Measurements from ENCODE around the gene TECR. TPM values are rescaled to one million over a fixed set of nuclear protein-coding genes. Genes with fewer than 3 reads are reported as not detected.
A peak's percentile ranks its signal among the peaks of the same experiment; 100 is the strongest.

The TECR gene
- total and polyA plus RNA-seq, 7 donors = 77.8 to 209 (median 136) TPM

DNA sequence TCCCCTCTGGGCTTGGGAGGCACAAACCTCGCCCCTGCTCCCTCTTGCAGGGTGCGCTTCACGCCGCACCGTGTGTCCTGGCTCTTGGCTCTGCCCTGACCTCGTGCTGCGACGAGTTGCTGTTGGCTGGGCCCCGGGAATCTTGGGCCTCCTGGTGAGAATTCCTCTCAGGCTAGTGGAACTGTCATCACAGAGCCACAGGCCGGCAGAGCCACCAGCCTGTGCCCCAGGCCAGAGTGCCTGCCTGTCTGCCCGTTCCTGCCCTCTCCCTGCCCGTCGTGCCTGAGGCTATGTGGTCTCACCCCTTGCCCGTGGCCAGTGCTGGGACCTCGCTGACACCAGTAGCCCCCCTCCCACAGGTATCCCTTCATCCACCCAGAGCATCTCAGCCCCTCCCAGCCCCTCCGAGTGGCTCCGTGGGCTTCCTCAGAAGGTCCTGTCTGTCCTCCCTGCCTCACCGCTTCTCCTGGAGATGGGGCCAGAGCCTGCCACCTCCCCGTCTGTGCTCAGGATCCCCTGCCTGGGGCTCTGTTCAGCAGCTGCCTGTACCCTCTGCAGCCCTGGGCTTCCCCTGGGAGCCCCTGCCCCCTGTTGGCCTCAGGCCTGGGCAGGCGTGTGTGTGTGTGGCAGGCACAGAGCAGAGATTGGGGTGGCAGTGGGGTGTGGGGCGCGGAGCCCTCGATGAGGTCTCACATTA, 29.1 kb downstream of the TECR start:
- ATAC-seq = peak in 3 of 4 donors; percentile 10 to 18 (median 12)
- peak overlapping the region; percentile 74 for H3K4me3 ChIP-seq
- TF ChIP-seq, protein P1, sequence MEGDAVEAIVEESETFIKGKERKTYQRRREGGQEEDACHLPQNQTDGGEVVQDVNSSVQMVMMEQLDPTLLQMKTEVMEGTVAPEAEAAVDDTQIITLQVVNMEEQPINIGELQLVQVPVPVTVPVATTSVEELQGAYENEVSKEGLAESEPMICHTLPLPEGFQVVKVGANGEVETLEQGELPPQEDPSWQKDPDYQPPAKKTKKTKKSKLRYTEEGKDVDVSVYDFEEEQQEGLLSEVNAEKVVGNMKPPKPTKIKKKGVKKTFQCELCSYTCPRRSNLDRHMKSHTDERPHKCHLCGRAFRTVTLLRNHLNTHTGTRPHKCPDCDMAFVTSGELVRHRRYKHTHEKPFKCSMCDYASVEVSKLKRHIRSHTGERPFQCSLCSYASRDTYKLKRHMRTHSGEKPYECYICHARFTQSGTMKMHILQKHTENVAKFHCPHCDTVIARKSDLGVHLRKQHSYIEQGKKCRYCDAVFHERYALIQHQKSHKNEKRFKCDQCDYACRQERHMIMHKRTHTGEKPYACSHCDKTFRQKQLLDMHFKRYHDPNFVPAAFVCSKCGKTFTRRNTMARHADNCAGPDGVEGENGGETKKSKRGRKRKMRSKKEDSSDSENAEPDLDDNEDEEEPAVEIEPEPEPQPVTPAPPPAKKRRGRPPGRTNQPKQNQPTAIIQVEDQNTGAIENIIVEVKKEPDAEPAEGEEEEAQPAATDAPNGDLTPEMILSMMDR (IDR thresholded peaks at IDR 0.05) = no peak

DNA sequence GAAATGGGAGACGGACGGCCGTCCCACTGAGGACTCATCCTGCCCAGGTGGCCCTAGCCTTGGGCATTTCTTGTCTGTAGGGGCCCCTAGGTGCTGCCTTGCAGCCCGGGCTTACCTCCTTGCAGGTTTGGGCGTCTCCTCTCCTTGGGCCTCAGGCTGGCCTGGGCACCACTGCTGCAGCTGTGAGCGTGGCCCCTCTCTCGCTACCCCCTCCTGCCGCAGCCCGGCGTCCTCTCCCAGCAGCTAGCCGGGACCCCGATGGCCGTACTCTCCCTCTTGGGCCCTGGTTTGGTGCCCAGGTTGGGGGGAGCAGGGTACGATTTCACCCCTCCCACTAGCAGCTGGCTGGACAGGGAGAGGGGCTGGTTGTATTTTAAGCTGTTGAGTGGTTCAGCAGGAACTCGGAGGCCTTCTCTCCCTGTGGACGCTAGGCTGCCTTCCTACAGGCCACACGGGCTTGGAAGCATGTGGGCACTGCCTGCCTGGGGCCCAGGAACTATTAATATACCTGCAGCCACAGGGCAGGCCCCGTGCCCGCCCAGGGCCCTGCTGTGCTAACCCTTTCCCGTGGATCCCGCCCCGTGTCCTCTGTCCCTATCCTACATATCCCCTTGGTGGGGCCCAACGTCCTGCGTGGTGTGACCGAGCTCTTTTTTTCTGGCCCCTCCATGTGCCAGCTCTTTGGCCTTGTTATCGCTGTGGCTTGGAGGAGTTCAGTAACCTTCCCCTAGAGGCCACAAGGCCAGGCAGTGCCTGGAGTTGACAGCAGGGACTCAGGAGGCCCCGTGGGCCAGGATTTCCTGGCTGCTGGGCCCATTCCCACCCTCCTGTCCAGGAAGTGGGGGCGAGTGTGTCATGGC, 30.8 kb downstream of the TECR start:
- intact Hi-C loops (cut with DNase I) = loop anchor here in 1 of 2 donors (5.0 kb wide), 2 partner anchors 43 to 1408 kb away; partner anchors contain the start of genes DNAJB1, IER2 and STX10
- TF ChIP-seq, protein P1 (IDR thresholded peaks at IDR 0.05) = no peak
- Histone ChIP-seq H3K27me3 (ENCODE audit: insufficient read depth in 3 of 3, low read length in 2 of 3) (no peaks in the 10 kb centered on the region), H3K36me3 (ENCODE audit: insufficient read depth in 1 of 2, low read depth in 1 of 2) (peaks cover 0 to 9% of the 10 kb centered on the region in 2 donors), H3K4me1 (peaks cover 44% of the 10 kb centered on the region), H3K4me3 (peak overlapping the region; percentile 74), H3K27ac (peak overlapping the region; percentile 96), H3K9me3 (no peaks in the 10 kb centered on the region)
- 21 to 31% (median 24%) methylated on average over 26 to 28 of the region's 28 CpGs for WGBS, 3 donors
- peak; percentile 63 to 71 (median 67) for ATAC-seq
- DNase-seq = peak; percentile 68 to 90

More for the DNA sequence above, 29.1 kb downstream of the TECR start:
- Histone ChIP-seq H3K9me3 (no peaks in the 10 kb centered on the region), H3K36me3 (ENCODE audit: insufficient read depth in 1 of 2, low read depth in 1 of 2) (peaks cover 0 to 4% of the 10 kb centered on the region in 2 donors), H3K4me1 (peaks cover 51% of the 10 kb centered on the region), H3K27me3 (ENCODE audit: insufficient read depth in 3 of 3, low read length in 2 of 3) (no peaks in the 10 kb centered on the region), H3K27ac (peak overlapping the region; percentile 96)
- DNase-seq = peak; percentile 30 to 79
- intact Hi-C loops (cut with DNase I) = no loop called here
- WGBS, 3 donors = 25 to 32% (median 31%) methylated on average over 23 of the region's 23 CpGs

DNA sequence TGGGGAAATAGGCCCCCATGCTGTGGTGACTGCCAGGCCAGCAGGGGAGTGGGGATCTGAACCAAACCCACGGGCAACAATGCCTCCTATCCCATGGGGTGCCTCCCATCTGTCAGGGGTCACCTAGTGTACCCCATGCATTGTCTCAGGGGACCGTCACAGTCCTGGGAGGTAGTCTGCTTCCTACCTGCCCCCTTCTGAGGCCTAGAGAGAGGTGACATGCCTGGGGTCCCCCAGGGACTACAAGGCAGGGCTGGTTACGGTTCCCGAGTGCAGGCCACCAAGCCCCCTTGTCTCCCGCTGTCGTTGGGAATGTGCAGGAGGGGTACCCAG, 31.3 kb downstream of the TECR start:
- TF ChIP-seq, protein P1 (IDR thresholded peaks at IDR 0.05) = no peak
- Histone ChIP-seq H3K27ac (peak overlapping the region; percentile 96), H3K4me3 (peak overlapping the region; percentile 74), H3K27me3 (ENCODE audit: insufficient read depth in 3 of 3, low read length in 2 of 3) (no peaks in the 10 kb centered on the region), H3K36me3 (ENCODE audit: insufficient read depth in 1 of 2, low read depth in 1 of 2) (peaks cover 0 to 13% of the 10 kb centered on the region in 2 donors), H3K4me1 (peaks cover 42% of the 10 kb centered on the region), H3K9me3 (no peaks in the 10 kb centered on the region)
- WGBS, 3 donors = 36 to 60% (median 41%) methylated on average over 6 of the region's 6 CpGs
- intact Hi-C loops (cut with DNase I) = loop anchor here in 1 of 2 donors (5.0 kb wide), 2 partner anchors 43 to 1408 kb away; partner anchors contain the start of genes DNAJB1, IER2 and STX10
- ATAC-seq (no peak), DNase-seq (no peak)

DNA sequence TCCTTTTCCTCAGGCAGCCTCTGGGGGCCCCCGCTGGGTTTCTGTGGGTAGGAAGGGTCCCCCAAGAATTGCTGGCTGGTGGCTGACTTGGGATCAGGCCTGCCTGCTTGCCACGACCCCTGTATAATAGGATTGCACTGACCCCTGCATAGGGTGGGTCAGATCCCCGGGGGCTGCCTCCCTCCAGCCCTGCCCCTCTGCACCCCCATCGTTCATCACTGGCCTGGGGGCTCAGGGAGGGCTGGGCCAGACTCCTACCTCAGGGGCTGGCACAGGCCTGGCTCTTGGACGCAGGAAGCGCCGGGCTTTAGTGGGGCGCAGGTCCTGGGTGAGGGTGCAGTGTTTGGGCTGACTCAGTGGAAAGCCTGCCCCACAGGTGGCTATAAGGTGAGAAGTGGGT, 31.9 kb downstream of the TECR start:
- Histone ChIP-seq H3K27me3 (ENCODE audit: insufficient read depth in 3 of 3, low read length in 2 of 3) (no peaks in the 10 kb centered on the region), H3K9me3 (no peaks in the 10 kb centered on the region), H3K36me3 (ENCODE audit: insufficient read depth in 1 of 2, low read depth in 1 of 2) (peaks cover 0 to 18% of the 10 kb centered on the region in 2 donors), H3K4me1 (peaks cover 37% of the 10 kb centered on the region), H3K27ac (peak overlapping the region; percentile 96), H3K4me3 (peak overlapping the region; percentile 74)
- intact Hi-C loops (cut with DNase I) = loop anchor here in 1 of 2 donors (5.0 kb wide), 2 partner anchors 44 to 1409 kb away; partner anchors contain the start of genes DNAJB1, IER2 and STX10
- 30 to 45% (median 33%) methylated on average over 8 of the region's 8 CpGs for WGBS, 3 donors
- no peak for DNase-seq
- TF ChIP-seq, protein P1 (IDR thresholded peaks at IDR 0.05) = no peak
- no peak for ATAC-seq
